ENCODE results near the gene CMIP.

The CMIP gene

GRCh38 chr16:81553814-81554675, 109.4 kb downstream of the CMIP start:
- DNase-seq: no peak

DNA sequence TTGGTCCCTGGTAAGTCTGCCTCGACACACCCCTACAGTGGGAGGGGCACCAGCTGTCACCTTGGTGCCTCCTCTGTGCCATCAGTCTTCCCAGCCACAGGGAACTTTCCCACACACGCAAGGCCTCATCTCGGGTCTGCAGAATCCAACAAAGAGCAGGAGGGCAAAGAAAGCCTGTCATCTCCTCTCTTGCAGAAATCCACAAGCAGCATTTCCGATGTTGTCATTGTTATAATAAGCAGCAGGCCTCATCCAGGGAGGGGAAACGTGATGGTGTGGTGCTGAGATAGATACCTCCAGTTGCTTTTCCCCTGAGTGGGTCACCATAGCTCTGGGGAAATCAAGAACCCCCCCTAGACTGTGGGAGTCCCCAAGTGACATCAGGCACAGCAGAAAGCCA, 110.4 kb downstream of the CMIP start:
- DNase-seq: no peak

GRCh38 chr16:81555660-81556059, 111.1 kb downstream of the CMIP start:
- no peak for DNase-seq

DNA sequence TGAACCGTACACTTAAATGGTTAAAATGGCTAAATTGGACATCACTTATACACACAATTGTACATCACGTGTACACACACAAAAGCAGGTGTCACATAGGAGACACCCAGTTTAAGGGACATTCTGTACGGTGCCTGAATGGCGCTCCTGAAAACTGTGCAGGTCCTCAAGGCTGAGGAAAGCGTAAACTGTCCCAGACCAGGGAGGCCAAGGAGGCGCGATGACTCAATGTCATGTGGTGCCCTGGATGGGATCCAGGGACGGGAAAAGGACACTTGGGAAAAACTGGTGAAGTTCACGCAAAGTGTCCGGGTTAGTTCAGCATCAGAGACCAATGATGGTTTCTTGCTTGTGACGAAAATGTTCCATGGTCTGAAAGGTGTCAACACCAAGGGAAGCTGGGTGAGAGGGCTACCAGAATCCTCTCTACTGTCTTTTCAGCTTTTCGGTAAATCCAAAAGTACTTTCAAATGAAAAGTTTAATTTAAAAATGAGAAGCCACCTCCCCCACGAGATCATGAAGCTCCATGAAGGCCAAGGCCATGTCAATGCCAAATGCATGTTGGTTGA, 112.2 kb downstream of the CMIP start:
- DNase-seq: no peak

- no peak for DNase-seq
Observed at GRCh38 chr16:81558077-81558443, 113.5 kb downstream of the CMIP start.

GRCh38 chr16:81558444-81559175, 114.0 kb downstream of the CMIP start:
- DNase-seq: no peak

- no peak for DNase-seq
Observed at GRCh38 chr16:81560979-81561657, 116.5 kb downstream of the CMIP start.

- no peak for DNase-seq
Observed at GRCh38 chr16:81562174-81562849, 117.7 kb downstream of the CMIP start.

- no peak for DNase-seq
Observed at GRCh38 chr16:81562926-81563325, 118.3 kb downstream of the CMIP start.

- DNase-seq: peak; percentile 56
Observed at GRCh38 chr16:81564421-81564911, 119.9 kb downstream of the CMIP start.

- no peak for DNase-seq
Observed at GRCh38 chr16:81565321-81566028, 120.9 kb downstream of the CMIP start.

DNA sequence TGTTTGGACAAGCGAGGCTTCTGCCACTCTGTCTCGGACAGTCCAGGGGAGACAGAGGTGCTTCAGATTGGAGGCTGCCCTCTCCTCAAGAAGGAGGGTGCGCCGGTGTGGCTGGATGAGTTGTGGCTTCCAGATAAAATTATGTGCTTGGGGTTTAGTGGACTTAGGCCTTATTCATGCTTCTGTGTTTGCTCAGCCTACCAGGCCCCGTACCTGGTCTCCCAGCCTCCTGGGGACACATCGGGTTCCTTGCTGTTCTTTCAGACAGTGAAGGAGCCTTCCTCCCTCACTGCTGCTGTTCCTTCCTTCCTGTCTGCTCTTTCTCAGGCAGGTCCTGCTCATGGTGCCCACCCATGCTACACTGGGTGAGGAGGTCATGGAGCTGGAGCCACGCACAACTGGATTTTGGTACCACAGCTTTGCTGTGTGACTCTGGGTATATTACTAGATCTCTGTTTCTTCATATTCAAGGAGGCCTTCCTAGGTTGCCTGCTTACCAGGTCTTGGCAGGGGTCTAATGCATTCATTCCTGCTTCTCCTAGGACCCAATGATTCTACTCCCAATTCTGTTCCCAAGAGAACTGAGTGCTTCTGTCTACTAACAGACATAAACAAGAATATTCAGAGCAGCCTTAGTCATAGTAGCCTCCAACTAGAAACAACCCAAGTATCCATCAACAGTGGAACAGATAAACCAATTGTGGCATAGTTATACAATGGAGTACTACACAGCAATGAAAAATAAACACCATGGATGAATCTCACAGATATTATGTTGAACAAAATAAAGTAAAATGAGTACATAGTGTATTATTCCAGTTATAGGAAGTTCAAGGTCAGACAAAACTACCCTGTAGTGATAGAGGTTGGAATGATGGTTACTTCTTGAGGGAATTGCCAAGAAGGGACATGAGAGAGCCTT, 121.7 kb downstream of the CMIP start:
- no peak for DNase-seq

DNA sequence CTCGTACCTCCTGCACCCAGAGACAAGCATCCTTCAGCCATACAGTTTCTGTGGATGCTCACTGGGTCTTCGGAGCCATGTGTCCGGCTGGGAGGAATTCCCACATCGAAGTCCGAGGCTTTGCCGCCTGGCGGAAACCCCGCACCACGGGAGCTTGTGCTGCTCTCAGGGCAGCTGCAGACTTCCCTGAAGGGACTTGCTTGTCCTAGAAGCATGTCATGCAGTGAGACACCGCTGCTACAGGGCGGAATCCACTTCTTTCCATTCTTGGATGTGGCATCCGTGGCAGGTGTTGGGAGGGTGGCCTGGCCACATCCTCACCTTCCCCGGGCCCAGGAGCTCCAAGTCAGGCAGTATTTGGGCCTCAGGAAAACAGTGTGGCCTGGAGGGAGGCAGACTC, 122.5 kb downstream of the CMIP start:
- DNase-seq: no peak

DNA sequence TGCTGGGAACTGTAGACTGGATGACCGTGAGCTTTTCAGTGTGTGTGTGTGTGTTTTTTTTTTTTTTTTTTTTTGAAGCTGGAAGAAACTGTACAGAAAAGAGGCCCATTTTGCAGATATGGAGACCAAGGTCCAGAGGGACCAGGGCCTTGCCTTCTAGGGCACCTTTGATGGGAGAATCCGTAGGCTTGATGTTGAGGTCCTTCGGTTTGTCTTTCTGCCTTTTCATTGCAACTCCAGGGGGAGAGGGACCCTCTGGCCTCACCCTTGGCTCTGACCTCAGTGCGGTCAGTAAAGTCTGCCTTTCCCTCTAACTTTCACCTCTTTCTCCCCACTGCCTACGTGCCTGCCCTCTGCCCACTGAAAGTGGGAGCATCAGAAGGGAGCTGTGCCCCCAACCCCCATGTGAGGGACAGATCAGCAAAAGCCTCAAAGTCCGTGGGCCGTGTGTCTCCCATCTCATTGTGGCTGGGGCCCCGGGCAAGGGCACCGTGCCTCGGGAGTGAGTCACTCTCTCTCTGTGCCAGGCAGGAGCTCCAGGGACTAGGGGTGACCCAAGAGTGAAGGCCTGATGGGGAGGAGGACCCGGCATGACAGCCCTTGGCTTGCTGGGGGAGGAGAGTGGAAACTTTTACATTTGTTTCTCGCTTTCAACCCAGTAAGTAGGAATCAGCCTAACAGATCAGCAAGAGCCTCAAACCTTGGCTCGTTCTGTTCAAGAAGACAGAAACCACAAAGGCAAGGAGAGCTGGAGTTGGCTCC, 123.6 kb downstream of the CMIP start:
- peak; percentile 50 for DNase-seq

DNA sequence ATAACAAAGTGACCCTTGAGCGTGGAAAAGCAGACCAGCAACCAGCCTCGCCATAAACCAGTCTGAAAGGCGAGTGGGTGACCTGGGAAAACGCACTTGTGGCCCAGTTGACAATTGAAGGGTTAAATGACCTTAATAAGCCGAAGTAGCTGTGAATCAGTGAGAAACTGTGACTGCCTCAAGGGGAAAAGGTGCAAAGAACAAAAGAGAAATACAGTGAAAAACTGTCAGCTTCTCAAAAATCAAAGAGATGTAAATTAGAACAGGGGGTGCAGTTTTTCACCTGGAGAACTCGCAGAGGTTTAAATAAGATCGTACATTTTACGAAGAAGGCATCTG, 124.1 kb downstream of the CMIP start:
- DNase-seq: no peak

- DNase-seq: no peak
Observed at GRCh38 chr16:81569361-81570034, 124.9 kb downstream of the CMIP start.

DNA sequence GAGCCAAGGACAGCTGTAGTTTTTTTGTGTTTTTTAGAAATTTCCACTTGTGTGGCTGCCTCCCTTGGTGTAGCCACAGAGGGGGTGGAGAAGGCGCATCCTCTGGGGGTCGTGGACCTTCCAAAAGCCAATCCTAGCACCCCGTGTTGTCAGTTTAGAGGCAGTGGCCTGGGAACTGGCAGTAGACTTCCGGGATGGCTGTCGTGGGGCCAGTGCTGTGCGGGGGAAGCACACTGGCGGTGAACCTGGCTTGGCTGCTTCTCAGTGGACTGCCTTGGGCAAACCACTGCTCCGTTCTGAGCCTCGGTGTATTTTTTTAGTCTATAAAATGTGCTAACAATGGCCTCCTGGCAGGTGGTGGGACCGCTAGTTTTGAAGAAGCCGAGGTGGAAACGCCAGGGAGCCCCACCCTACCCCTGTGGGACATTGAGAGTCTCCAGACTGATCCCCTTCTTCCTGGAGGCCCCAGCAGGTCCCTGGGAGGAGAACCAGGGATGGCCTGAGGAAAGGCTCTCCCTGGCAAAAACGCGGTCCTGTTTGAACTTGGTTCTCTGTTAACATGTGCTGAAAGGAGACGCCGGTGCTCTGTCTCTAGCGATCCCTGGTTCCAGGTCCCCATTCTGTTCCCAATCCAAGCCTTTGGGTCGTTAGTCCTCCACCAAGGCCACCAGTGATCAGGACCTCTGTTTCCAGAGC, 125.7 kb downstream of the CMIP start:
- no peak for DNase-seq

DNA sequence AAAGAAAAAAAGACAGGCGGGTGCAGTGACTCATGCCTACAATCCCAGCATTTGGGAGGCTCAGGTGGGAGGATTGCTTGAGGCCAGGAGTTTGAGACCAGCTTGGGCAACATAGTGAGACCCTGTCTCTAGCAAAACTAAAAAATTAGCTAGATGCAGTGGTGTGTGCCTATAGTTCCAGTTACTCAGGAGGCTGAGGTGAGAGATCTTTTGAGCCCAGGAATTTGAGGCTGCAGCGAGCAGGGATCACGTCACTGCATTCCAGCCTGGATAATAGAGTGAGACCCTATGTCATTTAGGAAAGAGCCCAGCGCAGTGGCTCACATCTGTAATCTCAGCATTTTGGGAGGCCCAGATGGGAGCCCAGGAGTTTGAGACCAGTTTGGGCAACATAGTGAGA, 126.6 kb downstream of the CMIP start:
- DNase-seq: no peak

Data from fibroblast of skin of right biceps (primary cell).